Prostate gland (tissue), 2 donors: ENCODE results near the gene HACD2. TPM values are rescaled to one million over a fixed set of nuclear protein-coding genes. Genes with fewer than 3 reads are reported as not detected.

Experiments used
- DNase-seq: peaks from one replicate; pipeline ENCODE4 v3.0.0-alpha.2; 2019; ENCODE audit warnings: low spot score
- H3K27ac ChIP-seq, 2 donors: fragments of 200-600 bp; sonication (generic); 2 replicates each; pipeline ENCODE4 v1.5.1; 2017 to 2019
- H3K27me3 ChIP-seq: fragments of 200-600 bp; sonication (generic); replicated peaks from 2 replicates; pipeline ENCODE4 v1.5.1; 2019; ENCODE audit not compliant: insufficient read depth
- H3K36me3 ChIP-seq, 2 donors: fragments of 200-600 bp; sonication (generic); 1 replicate in 1 of 2; 2 replicates in 1 of 2; pipeline versions ENCODE4 v1.5.1 to v1.8.1; 2017 to 2019
- H3K4me1 ChIP-seq: fragments of 200-600 bp; sonication (generic); replicated peaks from 2 replicates; pipeline ENCODE4 v1.5.1; 2019
- H3K4me3 ChIP-seq, 2 donors: fragments of 200-600 bp; sonication (generic); 2 replicates each; pipeline ENCODE4 v1.5.1; 2017 to 2019
- H3K9me3 ChIP-seq: fragments of 200-600 bp; sonication (generic); 2 replicates; pipeline ENCODE4 v1.5.1; 2017
- POLR2A ChIP-seq: fragments of 450-650 bp; IDR thresholded peaks from one replicate; pipeline ENCODE4 v1.6.1; 2016; ENCODE audit warnings: antibody characterized with exemption, mild to moderate bottlenecking
- POLR2AphosphoS5 ChIP-seq: sonication (generic); formaldehyde crosslinking; IDR thresholded peaks from one replicate; pipeline ENCODE4 v1.6.1; 2017; ENCODE audit warnings: antibody characterized with exemption
- WGBS: methylation state at CpG from one replicate; pipeline ENCODE4 v1.1.5; 2018; 5-methylcytosine and 5-hydroxymethylcytosine counted together
- intact Hi-C: fragments of 100-400 bp; cut with DNase I; formaldehyde crosslinking; loops from one replicate; pipeline ENCODE4 v1.14.2; 2022
- total RNA-seq, 2 donors: library from RNA; depleted of rRNA; stranded (reverse); fragments of >200 nt; gene quantifications; one replicate each; pipeline ENCODE4 v1.1.0, GENCODE V29; 2016
- TF ChIP-seq, protein P1 (sequence below), 4 experiments: fragments of 200-600 bp in 2 of 4; fragments of 450-650 bp in 2 of 4; sonication (generic) in 2 of 4; IDR thresholded peaks; 1 replicate in 3 of 4; 2 replicates in 1 of 4; pipeline ENCODE4 v1.5.1; 2016 to 2019; ENCODE audit warnings: antibody characterized with exemption in 4 of 4, mild to moderate bottlenecking in 2 of 4, moderate library complexity in 2 of 4

HACD2 gene
- total RNA-seq, 2 donors from 2014 or later: 36.5 to 65.6 TPM

DNA sequence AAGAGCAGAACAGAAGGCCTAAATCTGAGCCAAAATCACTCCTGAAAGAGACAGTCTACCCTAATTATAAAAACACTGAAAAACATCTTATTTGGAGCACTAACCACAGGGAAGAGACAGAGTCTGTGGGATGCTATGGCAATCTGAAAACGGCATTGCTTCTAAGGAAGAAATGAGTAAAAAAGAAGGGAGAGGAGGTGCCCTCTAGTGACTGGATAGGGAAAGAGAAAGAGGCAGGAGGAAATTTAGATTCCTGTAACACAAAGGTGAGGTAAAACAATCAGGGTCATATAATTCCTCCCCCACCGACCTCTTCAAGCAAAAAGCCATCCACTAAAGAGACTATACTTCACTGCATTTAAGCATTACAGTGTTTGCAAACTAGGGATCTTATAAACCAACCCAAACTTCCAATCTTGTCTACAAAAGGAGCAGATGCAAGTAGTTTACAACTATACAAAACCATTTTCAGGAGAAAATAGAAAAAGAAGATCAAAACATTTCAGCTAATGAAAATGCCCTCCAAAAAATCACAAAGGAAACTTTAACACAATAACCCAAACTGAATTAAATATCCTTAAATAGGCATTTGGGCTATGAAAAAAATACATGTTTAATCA, 32.6 kb downstream of the HACD2 start:
- H3K4me1 ChIP-seq: no peaks in the 10 kb centered on the region
- intact Hi-C loops: loop anchor here (5.0 to 10.0 kb wide), 2 partner anchors 65 to 607 kb away; no protein-coding TSS in a partner anchor
- H3K27me3 ChIP-seq: no peaks in the 10 kb centered on the region
- no peaks in the 10 kb centered on the region for H3K36me3 ChIP-seq
- no peak overlapping the region for H3K27ac ChIP-seq
- H3K9me3 ChIP-seq: no peaks in the 10 kb centered on the region
- TF ChIP-seq POLR2A: no peak
- TF ChIP-seq, protein P1, sequence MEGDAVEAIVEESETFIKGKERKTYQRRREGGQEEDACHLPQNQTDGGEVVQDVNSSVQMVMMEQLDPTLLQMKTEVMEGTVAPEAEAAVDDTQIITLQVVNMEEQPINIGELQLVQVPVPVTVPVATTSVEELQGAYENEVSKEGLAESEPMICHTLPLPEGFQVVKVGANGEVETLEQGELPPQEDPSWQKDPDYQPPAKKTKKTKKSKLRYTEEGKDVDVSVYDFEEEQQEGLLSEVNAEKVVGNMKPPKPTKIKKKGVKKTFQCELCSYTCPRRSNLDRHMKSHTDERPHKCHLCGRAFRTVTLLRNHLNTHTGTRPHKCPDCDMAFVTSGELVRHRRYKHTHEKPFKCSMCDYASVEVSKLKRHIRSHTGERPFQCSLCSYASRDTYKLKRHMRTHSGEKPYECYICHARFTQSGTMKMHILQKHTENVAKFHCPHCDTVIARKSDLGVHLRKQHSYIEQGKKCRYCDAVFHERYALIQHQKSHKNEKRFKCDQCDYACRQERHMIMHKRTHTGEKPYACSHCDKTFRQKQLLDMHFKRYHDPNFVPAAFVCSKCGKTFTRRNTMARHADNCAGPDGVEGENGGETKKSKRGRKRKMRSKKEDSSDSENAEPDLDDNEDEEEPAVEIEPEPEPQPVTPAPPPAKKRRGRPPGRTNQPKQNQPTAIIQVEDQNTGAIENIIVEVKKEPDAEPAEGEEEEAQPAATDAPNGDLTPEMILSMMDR (IDR thresholded peaks at IDR 0.05): peak in 2 of 4 experiments; percentile 3 to 35
- 22% methylated on average over 2 of the region's 2 CpGs for WGBS
- no peak for DNase-seq
- no peak overlapping the region for H3K4me3 ChIP-seq

DNA sequence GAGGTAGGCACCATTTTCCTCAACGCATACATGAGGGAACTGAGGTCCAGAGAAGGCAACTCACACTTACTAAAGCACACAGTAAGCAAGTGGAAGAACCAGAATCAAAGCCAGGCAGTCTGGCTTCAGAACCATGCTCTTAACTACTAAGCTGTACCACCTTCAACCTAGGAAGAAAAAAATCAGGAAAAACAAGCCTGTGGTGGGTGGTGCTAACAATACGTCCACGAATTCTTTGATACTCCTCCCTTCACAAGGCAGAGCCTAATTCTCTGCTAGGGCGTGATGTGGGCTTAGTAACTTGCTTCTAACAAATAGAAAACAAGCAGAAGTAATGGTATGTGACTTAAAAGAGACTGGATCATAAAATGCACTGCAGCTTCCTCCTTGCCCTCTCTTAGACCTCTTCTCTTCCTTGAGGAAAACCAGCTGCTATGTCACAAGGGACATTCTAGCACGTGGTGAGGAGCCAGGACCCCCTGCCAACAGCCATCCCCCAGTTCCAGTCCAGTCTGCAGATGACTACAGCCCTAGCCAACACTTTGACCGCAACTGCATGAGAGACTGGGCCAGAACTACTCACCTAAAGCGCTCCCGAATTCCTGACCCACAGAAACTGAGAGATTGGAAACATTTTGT, 36.9 kb downstream of the HACD2 start:
- H3K27ac ChIP-seq: no peak overlapping the region

DNA sequence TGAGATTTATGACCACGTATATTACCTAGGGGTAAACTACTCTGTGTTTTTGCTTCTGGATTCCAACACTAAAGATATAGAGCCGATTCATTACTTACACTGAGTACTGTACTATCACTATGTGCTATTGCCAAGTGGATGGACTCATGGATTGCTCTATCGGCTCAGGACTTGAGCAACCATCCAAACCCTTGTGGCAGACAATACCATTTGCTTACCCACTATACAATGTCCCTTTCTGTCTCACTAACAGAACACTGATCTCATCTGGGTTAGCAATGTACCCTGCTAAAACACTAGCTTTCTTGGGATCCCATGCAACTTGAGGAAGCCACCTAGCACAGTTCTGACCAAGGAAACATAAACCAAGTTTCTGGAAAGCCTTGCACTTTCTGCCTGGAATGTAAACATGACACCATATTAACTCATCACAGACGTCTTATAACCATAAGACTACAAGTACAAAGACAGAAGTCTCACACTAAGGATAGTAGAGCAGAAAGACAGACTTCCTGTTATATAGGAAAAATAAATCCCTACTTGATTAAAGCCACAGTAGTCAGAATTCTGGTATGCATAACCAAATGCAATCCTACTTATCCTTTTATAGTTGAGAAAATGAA, 38.6 kb downstream of the HACD2 start:
- no peak for DNase-seq
- Histone ChIP-seq H3K9me3 (no peaks in the 10 kb centered on the region), H3K27ac (no peak overlapping the region), H3K4me1 (no peaks in the 10 kb centered on the region), H3K36me3 (no peaks in the 10 kb centered on the region), H3K4me3 (no peak overlapping the region), H3K27me3 (no peaks in the 10 kb centered on the region)
- intact Hi-C loops: no loop called here
- WGBS: 57% methylated on average over 4 of the region's 4 CpGs
- no peak for TF ChIP-seq POLR2AphosphoS5
- no peak for TF ChIP-seq POLR2A
- TF ChIP-seq, protein P1 (IDR thresholded peaks at IDR 0.05): no peak

More for the DNA sequence above, 36.9 kb downstream of the HACD2 start:
- WGBS: 57% methylated on average over 8 of the region's 8 CpGs
- no peaks in the 10 kb centered on the region for H3K9me3 ChIP-seq
- intact Hi-C loops: no loop called here
- H3K4me1 ChIP-seq: no peaks in the 10 kb centered on the region
- no peak overlapping the region for H3K4me3 ChIP-seq
- DNase-seq: no peak
- H3K36me3 ChIP-seq: no peaks in the 10 kb centered on the region
- no peaks in the 10 kb centered on the region for H3K27me3 ChIP-seq
- TF ChIP-seq POLR2A (no peak), POLR2AphosphoS5 (no peak)
- TF ChIP-seq, protein P1 (IDR thresholded peaks at IDR 0.05): no peak

DNA sequence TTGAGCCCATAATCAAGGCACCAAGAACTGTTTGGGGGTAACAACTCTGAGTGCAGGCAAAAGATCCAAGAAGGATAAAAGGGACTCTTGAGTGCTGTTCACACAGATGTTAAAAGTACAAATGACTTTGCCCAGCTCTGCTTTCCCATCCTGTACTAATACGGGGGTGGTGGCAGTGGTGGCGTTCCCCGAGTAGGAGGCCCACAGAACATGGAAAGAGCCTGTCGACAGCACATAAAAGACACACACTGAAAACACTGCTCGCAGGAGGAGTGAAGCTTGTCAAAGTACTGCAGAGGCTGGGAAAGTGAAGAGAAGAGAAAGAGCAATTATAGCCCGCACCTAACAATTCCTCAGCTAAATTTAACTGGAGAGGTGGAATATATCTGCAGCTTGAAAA, 40.9 kb downstream of the HACD2 start:
- intact Hi-C loops: no loop called here
- WGBS: 88% methylated on average over 6 of the region's 6 CpGs
- Histone ChIP-seq H3K27ac (no peak overlapping the region), H3K4me3 (no peak overlapping the region), H3K4me1 (no peaks in the 10 kb centered on the region), H3K27me3 (no peaks in the 10 kb centered on the region), H3K9me3 (no peaks in the 10 kb centered on the region), H3K36me3 (no peaks in the 10 kb centered on the region)
- no peak for DNase-seq
- TF ChIP-seq POLR2AphosphoS5 (no peak), POLR2A (no peak)
- TF ChIP-seq, protein P1 (IDR thresholded peaks at IDR 0.05): no peak
